Measurements from ENCODE around the gene KRTAP2-2. TPM values are rescaled to one million over a fixed set of nuclear protein-coding genes. Genes with fewer than 3 reads are reported as not detected.

The KRTAP2-2 gene
- total RNA-seq, result not detected in 2 replicates

GRCh38 chr17:41055130-41055529, at the start of gene KRTAP2-2:
KRTAP2-2 (minus strand) TSS chr17:41055230; CDS start chr17:41055211, 19 bp downstream.

GRCh38 chr17:41101586-41102259, 46.7 kb upstream of the KRTAP2-2 start, which contains the start of gene KRTAP4-16:
KRTAP4-16 (minus strand) TSS chr17:41102209; CDS start chr17:41102209, 0 bp downstream.

GRCh38 chr17:41098042-41098441, 43.0 kb upstream of the KRTAP2-2 start, which contains the start of gene KRTAP4-8:
KRTAP4-8 (minus strand) TSS chr17:41098142; CDS start chr17:41098084, 58 bp downstream.

GRCh38 chr17:41084100-41084856, 29.2 kb upstream of the KRTAP2-2 start, which contains the start of gene KRTAP4-7:
KRTAP4-7 (plus strand) TSS chr17:41084150; CDS start chr17:41084207, 57 bp downstream.

GRCh38 chr17:41065829-41066624, 11.0 kb upstream of the KRTAP2-2 start, which contains the start of gene KRTAP2-4:
KRTAP2-4 (minus strand) TSS chr17:41065879; CDS start chr17:41065845, 34 bp downstream.

GRCh38 chr17:41060052-41060604, 5.1 kb upstream of the KRTAP2-2 start, which contains the start of gene KRTAP2-3:
KRTAP2-3 (minus strand) TSS chr17:41060114; CDS start chr17:41060050, 64 bp downstream.

GRCh38 chr17:41046735-41047465, 8.1 kb downstream of the KRTAP2-2 start, which contains the start of gene KRTAP2-1:
KRTAP2-1 (minus strand) TSS chr17:41047316; CDS start chr17:41047267, 49 bp downstream.

GRCh38 chr17:41040783-41041571, 14.1 kb downstream of the KRTAP2-2 start, which contains the start of gene KRTAP1-1:
KRTAP1-1 (minus strand) TSS chr17:41041450; CDS start chr17:41041397, 53 bp downstream.

GRCh38 chr17:41034346-41034935, 20.6 kb downstream of the KRTAP2-2 start, which contains the start of gene KRTAP1-3:
KRTAP1-3 (minus strand) TSS chr17:41034874; CDS start chr17:41034821, 53 bp downstream.

GRCh38 chr17:41029633-41030245, 25.3 kb downstream of the KRTAP2-2 start, which contains the start of gene KRTAP1-4:
KRTAP1-4 (minus strand) TSS chr17:41030195; CDS start chr17:41030078, 117 bp downstream.

GRCh38 chr17:41026715-41027471, 28.1 kb downstream of the KRTAP2-2 start, which contains the start of gene KRTAP1-5:
KRTAP1-5 (minus strand) TSS chr17:41027208; CDS start chr17:41027155, 53 bp downstream.

GRCh38 chr17:41008811-41009210, 46.2 kb downstream of the KRTAP2-2 start, which contains the start of gene KRTAP3-1:
KRTAP3-1 (minus strand) TSS chr17:41009128; CDS start chr17:41009074, 54 bp downstream.

Small RNA genes lying within 50 kb of the gene (small RNA-seq; reads per million reads assigned to genes)
- gene KRTAP3-4P, result not detected

Other genes starting within 250 kb of the KRTAP2-2 start
- 5.1 and 9.8 TPM in 2 replicates for gene KRT10, start 232.6 kb downstream of the KRTAP2-2 start, total RNA-seq
- not detected in 2 replicates for gene KRT12, start 188.0 kb downstream of the KRTAP2-2 start, total RNA-seq
- not detected in 2 replicates for gene KRT20, start 170.0 kb downstream of the KRTAP2-2 start, total RNA-seq
- 0.79 and 1.4 TPM in 2 replicates for gene KRT23, start 117.6 kb downstream of the KRTAP2-2 start, total RNA-seq
- gene KRT39, start 88.3 kb downstream of the KRTAP2-2 start, total RNA-seq, result not detected in 2 replicates
- gene KRT40, start 70.9 kb downstream of the KRTAP2-2 start, total RNA-seq, result not detected in 2 replicates
- gene KRTAP3-3, start 61.1 kb downstream of the KRTAP2-2 start, total RNA-seq, result not detected in 2 replicates
- not detected in 2 replicates for gene KRTAP3-2, start 55.3 kb downstream of the KRTAP2-2 start, total RNA-seq
- gene KRTAP3-1, start 46.1 kb downstream of the KRTAP2-2 start, total RNA-seq, result not detected in 2 replicates
- gene KRTAP1-5, start 28.0 kb downstream of the KRTAP2-2 start, total RNA-seq, result not detected in 2 replicates
- not detected in 2 replicates for gene KRTAP1-4, start 25.0 kb downstream of the KRTAP2-2 start, total RNA-seq
- gene KRTAP1-3, start 20.4 kb downstream of the KRTAP2-2 start, total RNA-seq, result not detected in 2 replicates
- gene KRTAP1-1, start 13.8 kb downstream of the KRTAP2-2 start, total RNA-seq, result not detected in 2 replicates
- not detected in 2 replicates for gene KRTAP2-1, start 7.9 kb downstream of the KRTAP2-2 start, total RNA-seq
- gene KRTAP2-3, start 4.9 kb upstream of the KRTAP2-2 start, total RNA-seq, result 2.3 TPM in 1 of 2 replicates, not detected in the other
- gene KRTAP2-4, start 10.6 kb upstream of the KRTAP2-2 start, total RNA-seq, result not detected in 2 replicates
- not detected in 2 replicates for gene KRTAP4-7, start 28.9 kb upstream of the KRTAP2-2 start, total RNA-seq
- not detected in 2 replicates for gene KRTAP4-8, start 42.9 kb upstream of the KRTAP2-2 start, total RNA-seq
- not detected in 2 replicates for gene KRTAP4-16, start 47.0 kb upstream of the KRTAP2-2 start, total RNA-seq
- gene KRTAP4-9, start 50.2 kb upstream of the KRTAP2-2 start, total RNA-seq, result not detected in 2 replicates
- gene KRTAP4-11, start 63.1 kb upstream of the KRTAP2-2 start, total RNA-seq, result not detected in 2 replicates
- not detected in 2 replicates for gene KRTAP4-12, start 69.0 kb upstream of the KRTAP2-2 start, total RNA-seq
- gene KRTAP4-6, start 85.3 kb upstream of the KRTAP2-2 start, total RNA-seq, result not detected in 2 replicates
- gene KRTAP4-5, start 94.6 kb upstream of the KRTAP2-2 start, total RNA-seq, result not detected in 2 replicates
- gene KRTAP4-4, start 105.5 kb upstream of the KRTAP2-2 start, total RNA-seq, result not detected in 2 replicates
- gene KRTAP4-3, start 113.0 kb upstream of the KRTAP2-2 start, total RNA-seq, result not detected in 2 replicates
- not detected in 2 replicates for gene KRTAP4-2, start 123.0 kb upstream of the KRTAP2-2 start, total RNA-seq
- gene KRTAP4-1, start 129.7 kb upstream of the KRTAP2-2 start, total RNA-seq, result not detected in 2 replicates
- gene KRTAP9-1, start 134.7 kb upstream of the KRTAP2-2 start, total RNA-seq, result not detected in 2 replicates
- gene KRTAP9-2, start 171.4 kb upstream of the KRTAP2-2 start, total RNA-seq, result not detected in 2 replicates
- not detected in 2 replicates for gene KRTAP9-3, start 177.2 kb upstream of the KRTAP2-2 start, total RNA-seq
- gene KRTAP9-8, start 182.8 kb upstream of the KRTAP2-2 start, total RNA-seq, result not detected in 2 replicates
- not detected in 2 replicates for gene KRTAP9-4, start 194.5 kb upstream of the KRTAP2-2 start, total RNA-seq
- gene KRTAP9-9, start 200.2 kb upstream of the KRTAP2-2 start, total RNA-seq, result not detected in 2 replicates
- gene KRTAP9-6, start 210.1 kb upstream of the KRTAP2-2 start, total RNA-seq, result not detected in 2 replicates
- not detected in 2 replicates for gene KRTAP9-7, start 220.5 kb upstream of the KRTAP2-2 start, total RNA-seq
- not detected in 2 replicates for gene KRTAP29-1, start 247.6 kb upstream of the KRTAP2-2 start, total RNA-seq

Measured in placental epithelial cell (primary cell).